Astrocyte (in vitro differentiated cells and primary cell): Measurements from ENCODE around the gene NTSR1. TPM values are rescaled to one million over a fixed set of nuclear protein-coding genes. Genes with fewer than 3 reads are reported as not detected.

Experiments
- DNase-seq: peaks from one replicate; pipeline ENCODE4 v3.0.0-alpha.2; 2010; ENCODE audit warnings: low read depth
- FAIRE-seq: peaks from 2 replicates; lab custom pipeline; 2011; peaks lifted over from hg19 to GRCh38; lab: Jason Lieb, UNC
- H2AFZ ChIP-seq: 2 replicates; pipeline ENCODE4 v1.6.0; 2012; ENCODE audit warnings: low read depth, low read length, inconsistent platforms
- H3K27ac ChIP-seq: 2 replicates; pipeline ENCODE4 v1.5.1; 2011; ENCODE audit warnings: low read depth, low read length, inconsistent platforms
- H3K27me3 ChIP-seq: 2 replicates; pipeline ENCODE4 v1.6.0; 2011; ENCODE audit warnings: low read length, inconsistent platforms; ENCODE audit not compliant: insufficient read depth
- H3K36me3 ChIP-seq: 2 replicates; pipeline ENCODE4 v1.5.1; 2011; ENCODE audit warnings: low read length, inconsistent platforms; ENCODE audit not compliant: insufficient read depth
- H3K4me1 ChIP-seq: 2 replicates; pipeline ENCODE4 v1.5.1; 2011; ENCODE audit warnings: low read length, inconsistent platforms; ENCODE audit not compliant: insufficient read depth
- H3K4me2 ChIP-seq: 2 replicates; pipeline ENCODE4 v1.6.0; 2012; ENCODE audit warnings: low read length, inconsistent platforms
- H3K4me3 ChIP-seq: 2 replicates; pipeline ENCODE4 v1.5.1; 2011; ENCODE audit warnings: low read depth, mild to moderate bottlenecking, low read length, inconsistent platforms; ENCODE audit not compliant: insufficient read depth
- H3K79me2 ChIP-seq: 2 replicates; pipeline ENCODE4 v1.6.0; 2012; ENCODE audit warnings: mild to moderate bottlenecking, low read length, inconsistent platforms; ENCODE audit not compliant: insufficient read depth
- H3K9ac ChIP-seq: 2 replicates; pipeline ENCODE4 v1.6.0; 2012; ENCODE audit warnings: mild to moderate bottlenecking, low read length, inconsistent platforms
- H3K9me3 ChIP-seq: 2 replicates; pipeline ENCODE4 v1.5.1; 2012; ENCODE audit warnings: low read depth, mild to moderate bottlenecking, low read length, inconsistent platforms; ENCODE audit not compliant: insufficient read depth
- H4K20me1 ChIP-seq: 2 replicates; pipeline ENCODE4 v1.6.0; 2012; ENCODE audit warnings: low read length, inconsistent platforms; ENCODE audit not compliant: insufficient read depth
- H3K27ac Mint-ChIP-seq: one replicate; pipeline ENCODE4 v1.8.0; 2021; ENCODE audit warnings: mild to moderate bottlenecking, mixed read lengths; ENCODE audit not compliant: unreplicated experiment
- H3K27me3 Mint-ChIP-seq: one replicate; pipeline ENCODE4 v1.8.0; 2021; ENCODE audit warnings: low read depth, mixed read lengths; ENCODE audit not compliant: unreplicated experiment
- H3K36me3 Mint-ChIP-seq: one replicate; pipeline ENCODE4 v1.8.0; 2021; ENCODE audit warnings: low read depth, mixed read lengths; ENCODE audit not compliant: unreplicated experiment
- H3K4me1 Mint-ChIP-seq: one replicate; pipeline ENCODE4 v1.8.0; 2021; ENCODE audit warnings: low read depth, mixed read lengths; ENCODE audit not compliant: unreplicated experiment
- H3K4me3 Mint-ChIP-seq: one replicate; pipeline ENCODE4 v1.8.0; 2021; ENCODE audit warnings: mild to moderate bottlenecking, moderate library complexity, mixed read lengths; ENCODE audit not compliant: unreplicated experiment
- H3K9me3 Mint-ChIP-seq: one replicate; pipeline ENCODE4 v1.8.0; 2021; ENCODE audit warnings: mild to moderate bottlenecking, mixed read lengths; ENCODE audit not compliant: unreplicated experiment
- EZH2 ChIP-seq: IDR thresholded peaks from 2 replicates; pipeline ENCODE4 v1.6.1; 2012; ENCODE audit warnings: mild to moderate bottlenecking, low read length, inconsistent platforms; ENCODE audit not compliant: insufficient read depth
- total RNA-seq: library from RNA; stranded (reverse); gene quantifications from 2 replicates; pipeline ENCODE4 v1.2.1, GENCODE V29; 2021
- TF ChIP-seq, protein P1 (sequence below): IDR thresholded peaks from 2 replicates; pipeline ENCODE4 v1.5.1; 2011; ENCODE audit warnings: low read depth, mild to moderate bottlenecking, inconsistent platforms, low read length, moderate library complexity; ENCODE audit not compliant: insufficient read depth

Gene NTSR1
- total RNA-seq, 1 donor from 2014 or later = 0.16 TPM

DNA sequence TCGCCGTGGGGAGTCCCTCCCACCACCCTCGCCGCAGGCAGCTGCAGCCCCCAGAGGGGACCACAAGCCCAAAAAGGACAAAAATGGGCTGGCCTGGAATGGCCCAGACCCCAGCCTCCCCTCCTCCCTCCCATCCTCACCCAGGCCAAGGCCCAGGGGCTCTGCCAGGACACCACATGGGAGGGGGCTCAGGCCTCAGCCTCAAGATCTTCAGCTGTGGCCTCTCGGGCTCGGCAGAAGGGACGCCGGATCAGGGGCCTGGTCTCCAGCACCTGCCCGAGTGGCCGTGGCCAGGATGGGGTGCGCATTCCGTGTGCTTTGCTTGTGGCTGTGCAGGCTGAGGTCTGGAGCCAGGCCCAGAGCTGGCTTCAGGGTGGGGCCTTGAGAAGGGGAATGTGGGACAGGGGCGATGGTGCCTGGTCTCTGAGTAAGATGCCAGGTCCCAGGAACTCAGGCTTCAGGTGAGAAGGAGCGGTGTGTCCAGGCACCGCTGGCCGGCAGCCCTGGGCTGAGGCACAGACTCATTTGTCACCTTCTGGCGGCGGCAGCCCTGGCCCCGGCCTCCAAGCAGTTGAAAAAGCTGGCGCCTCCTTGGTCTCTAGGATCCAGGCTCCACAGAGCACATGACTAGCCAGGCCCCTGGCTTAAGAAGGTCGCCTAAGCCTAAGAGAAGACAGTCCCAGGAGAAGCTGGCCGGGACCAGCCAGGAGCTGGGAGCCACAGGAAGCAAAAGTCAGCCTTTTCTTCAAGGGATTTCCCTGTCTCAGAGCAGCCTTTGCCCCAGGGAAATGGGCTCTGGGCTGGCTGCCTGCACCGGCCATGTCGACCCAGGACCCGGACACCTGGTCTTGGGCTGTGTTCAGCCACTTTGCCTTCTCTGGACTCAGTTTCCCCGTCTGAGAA is 52.5 kb downstream of the NTSR1 start:
- H3K36me3 ChIP-seq = no peaks in the 10 kb centered on the region
- H3K4me3 ChIP-seq = no peak overlapping the region
- no peak overlapping the region for H2AFZ ChIP-seq
- no peak overlapping the region for H3K4me2 ChIP-seq
- H3K9ac ChIP-seq = no peak overlapping the region
- peaks cover 6% of the 10 kb centered on the region for H3K27me3 ChIP-seq
- Mint-ChIP-seq H3K9me3 (no peaks in the 10 kb centered on the region), H3K36me3 (no peaks in the 10 kb centered on the region), H3K4me1 (peaks cover 2% of the 10 kb centered on the region), H3K27ac (no peak overlapping the region), H3K4me3 (no peak overlapping the region), H3K27me3 (peaks cover 40% of the 10 kb centered on the region)
- H3K9me3 ChIP-seq = no peaks in the 10 kb centered on the region
- no peaks in the 10 kb centered on the region for H3K79me2 ChIP-seq
- no peaks in the 10 kb centered on the region for H3K4me1 ChIP-seq
- TF ChIP-seq, protein P1, sequence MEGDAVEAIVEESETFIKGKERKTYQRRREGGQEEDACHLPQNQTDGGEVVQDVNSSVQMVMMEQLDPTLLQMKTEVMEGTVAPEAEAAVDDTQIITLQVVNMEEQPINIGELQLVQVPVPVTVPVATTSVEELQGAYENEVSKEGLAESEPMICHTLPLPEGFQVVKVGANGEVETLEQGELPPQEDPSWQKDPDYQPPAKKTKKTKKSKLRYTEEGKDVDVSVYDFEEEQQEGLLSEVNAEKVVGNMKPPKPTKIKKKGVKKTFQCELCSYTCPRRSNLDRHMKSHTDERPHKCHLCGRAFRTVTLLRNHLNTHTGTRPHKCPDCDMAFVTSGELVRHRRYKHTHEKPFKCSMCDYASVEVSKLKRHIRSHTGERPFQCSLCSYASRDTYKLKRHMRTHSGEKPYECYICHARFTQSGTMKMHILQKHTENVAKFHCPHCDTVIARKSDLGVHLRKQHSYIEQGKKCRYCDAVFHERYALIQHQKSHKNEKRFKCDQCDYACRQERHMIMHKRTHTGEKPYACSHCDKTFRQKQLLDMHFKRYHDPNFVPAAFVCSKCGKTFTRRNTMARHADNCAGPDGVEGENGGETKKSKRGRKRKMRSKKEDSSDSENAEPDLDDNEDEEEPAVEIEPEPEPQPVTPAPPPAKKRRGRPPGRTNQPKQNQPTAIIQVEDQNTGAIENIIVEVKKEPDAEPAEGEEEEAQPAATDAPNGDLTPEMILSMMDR = no peak
- no peak for TF ChIP-seq EZH2
- no peak for FAIRE-seq
- no peak for DNase-seq
- no peak overlapping the region for H3K27ac ChIP-seq
- no peaks in the 10 kb centered on the region for H4K20me1 ChIP-seq

DNA sequence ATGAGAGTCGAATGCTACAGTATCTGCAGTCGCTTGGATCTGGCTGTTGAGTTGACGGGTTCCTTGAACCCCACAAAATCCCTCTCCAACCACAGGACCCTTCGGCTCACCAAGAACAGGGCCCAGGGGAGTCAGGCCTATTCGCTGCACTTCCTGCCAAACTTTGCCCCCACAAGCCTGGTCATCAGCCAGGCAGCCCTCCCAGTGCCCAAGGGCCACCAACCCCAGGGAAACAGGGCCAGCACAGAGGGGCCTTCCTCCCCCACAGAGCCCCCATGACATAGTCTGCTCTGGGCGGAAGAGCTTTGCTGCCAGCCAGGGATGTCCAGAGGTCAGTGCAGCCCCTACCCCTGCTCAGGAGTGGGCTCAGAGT is 53.1 kb downstream of the NTSR1 start:
- Histone ChIP-seq H4K20me1 (no peaks in the 10 kb centered on the region), H3K4me3 (no peak overlapping the region), H3K27me3 (peaks cover 10% of the 10 kb centered on the region), H3K9me3 (no peaks in the 10 kb centered on the region), H3K27ac (no peak overlapping the region), H2AFZ (no peak overlapping the region), H3K36me3 (no peaks in the 10 kb centered on the region), H3K4me2 (no peak overlapping the region), H3K4me1 (no peaks in the 10 kb centered on the region), H3K9ac (no peak overlapping the region), H3K79me2 (no peaks in the 10 kb centered on the region)
- no peak for TF ChIP-seq EZH2
- TF ChIP-seq, protein P1 = no peak
- Mint-ChIP-seq H3K27ac (no peak overlapping the region), H3K27me3 (peaks cover 40% of the 10 kb centered on the region), H3K36me3 (no peaks in the 10 kb centered on the region), H3K4me3 (no peak overlapping the region), H3K9me3 (no peaks in the 10 kb centered on the region), H3K4me1 (peaks cover 3% of the 10 kb centered on the region)
- FAIRE-seq (no peak), DNase-seq (no peak)

DNA sequence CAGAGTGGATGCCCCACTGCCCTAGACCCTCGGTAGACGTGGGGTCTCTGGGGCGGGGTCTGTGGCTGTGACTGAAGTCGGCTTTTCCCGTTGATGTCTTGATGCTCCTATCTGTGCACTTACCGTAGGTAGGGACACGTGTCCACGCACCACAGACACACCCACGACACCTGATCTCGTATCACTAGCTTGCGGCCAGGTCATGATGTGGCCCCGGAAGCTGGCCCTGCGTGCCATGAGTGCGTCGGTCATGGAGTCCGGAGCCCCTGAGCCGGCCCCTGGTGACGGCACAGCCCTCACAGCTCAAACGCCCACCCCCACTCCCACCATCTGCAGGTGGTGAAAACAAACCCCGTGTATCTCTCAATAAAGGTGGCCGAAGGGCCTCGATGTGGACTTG is 53.7 kb downstream of the NTSR1 start:
- Histone ChIP-seq H3K9ac (no peak overlapping the region), H3K9me3 (no peaks in the 10 kb centered on the region), H3K4me2 (no peak overlapping the region), H3K79me2 (no peaks in the 10 kb centered on the region), H3K4me3 (no peak overlapping the region), H4K20me1 (no peaks in the 10 kb centered on the region), H3K27ac (no peak overlapping the region), H2AFZ (no peak overlapping the region), H3K27me3 (peaks cover 8% of the 10 kb centered on the region), H3K36me3 (no peaks in the 10 kb centered on the region), H3K4me1 (no peaks in the 10 kb centered on the region)
- Mint-ChIP-seq H3K36me3 (no peaks in the 10 kb centered on the region), H3K27ac (no peak overlapping the region), H3K4me1 (peaks cover 3% of the 10 kb centered on the region), H3K9me3 (no peaks in the 10 kb centered on the region), H3K27me3 (peaks cover 36% of the 10 kb centered on the region), H3K4me3 (no peak overlapping the region)
- TF ChIP-seq, protein P1 = no peak
- TF ChIP-seq EZH2 = no peak
- FAIRE-seq (no peak), DNase-seq (no peak)
